Neural cell (in vitro differentiated cells): ENCODE data around the gene PRKACB. TPM values are rescaled to one million over a fixed set of nuclear protein-coding genes. Genes with fewer than 3 reads are reported as not detected.

Experiments
- H2AFZ ChIP-seq: fragments of 200-600, 300-800 bp; sonication (generic), shearing (Covaris generic); 2 replicates; pipeline ENCODE4 v1.6.0; 2014; ENCODE audit warnings: low read depth, mild to moderate bottlenecking, antibody characterized with exemption, low read length, moderate library complexity
- H3F3A ChIP-seq: fragments of 200-600 bp; shearing (Covaris generic); 2 replicates; pipeline ENCODE4 v1.6.1; 2016; ENCODE audit warnings: mild to moderate bottlenecking, moderate library complexity, mixed read lengths, antibody characterized with exemption, low read length; ENCODE audit not compliant: insufficient read depth, poor library complexity, severe bottlenecking
- H3K27ac ChIP-seq: fragments of 200-600, 300-800 bp; sonication (generic), shearing (Covaris generic); 2 replicates; pipeline ENCODE4 v1.5.1; 2014; ENCODE audit warnings: mild to moderate bottlenecking, low read length, moderate library complexity
- H3K27me3 ChIP-seq: fragments of 300-800, 200-600 bp; sonication (generic), shearing (Covaris generic); 2 replicates; pipeline ENCODE4 v1.6.0; 2014; ENCODE audit warnings: mild to moderate bottlenecking, low read depth, low read length, moderate library complexity; ENCODE audit not compliant: insufficient read depth
- H3K36me3 ChIP-seq: fragments of 300-800, 200-600 bp; sonication (generic), shearing (Covaris generic); 2 replicates; pipeline ENCODE4 v1.5.1; 2014; ENCODE audit warnings: mild to moderate bottlenecking, antibody characterized with exemption, low read length, moderate library complexity; ENCODE audit not compliant: insufficient read depth
- H3K4me2 ChIP-seq: fragments of 300-800, 200-600 bp; sonication (generic), shearing (Covaris generic); 2 replicates; pipeline ENCODE4 v1.6.0; 2014; ENCODE audit warnings: mild to moderate bottlenecking, low read length
- H3K4me3 ChIP-seq: fragments of 300-800, 200-600 bp; sonication (generic), shearing (Covaris generic); 2 replicates; pipeline ENCODE4 v1.5.1; 2014; ENCODE audit warnings: mild to moderate bottlenecking, low read length, moderate library complexity
- H3K79me2 ChIP-seq: fragments of 200-600 bp; shearing (Covaris generic); replicated peaks from 2 replicates; pipeline ENCODE4 v1.6.0; 2014; ENCODE audit warnings: mild to moderate bottlenecking, low read length, moderate library complexity; ENCODE audit not compliant: insufficient read depth
- H3K9ac ChIP-seq: fragments of 300-800, 200-600 bp; sonication (generic), shearing (Covaris generic); 2 replicates; pipeline ENCODE4 v1.6.1; 2016; ENCODE audit warnings: mild to moderate bottlenecking, low read length, mixed read lengths
- H3K9me2 ChIP-seq: fragments of 200-600 bp; shearing (Covaris generic); 2 replicates; pipeline ENCODE4 v1.6.1; 2016; ENCODE audit warnings: mild to moderate bottlenecking, low read length, mixed read lengths; ENCODE audit not compliant: insufficient read depth
- H3K9me3 ChIP-seq: fragments of 200-600, 300-800 bp; sonication (generic), shearing (Covaris generic); 2 replicates; pipeline ENCODE4 v1.6.1; 2016; ENCODE audit warnings: mild to moderate bottlenecking, mixed run types, low read length, moderate library complexity, mixed read lengths
- H4K20me1 ChIP-seq: fragments of 200-600 bp; shearing (Covaris generic); 2 replicates; pipeline ENCODE4 v1.6.1; 2016; ENCODE audit warnings: mild to moderate bottlenecking, mixed run types; ENCODE audit not compliant: insufficient read depth
- CTCF ChIP-seq: fragments of 450-650 bp; IDR thresholded peaks from 2 replicates; pipeline ENCODE4 v1.5.1; 2014; ENCODE audit warnings: antibody characterized with exemption, mild to moderate bottlenecking, moderate library complexity; ENCODE audit not compliant: poor library complexity, severe bottlenecking
- EP300 ChIP-seq: fragments of 450-650 bp; conservative IDR thresholded peaks from 2 replicates; pipeline ENCODE4 v1.6.1; 2014; ENCODE audit warnings: antibody characterized with exemption, mild to moderate bottlenecking, moderate library complexity; ENCODE audit not compliant: poor library complexity, severe bottlenecking
- EZH2 ChIP-seq: fragments of 200-600, 300-800 bp; shearing (Covaris generic), sonication (generic); IDR thresholded peaks from 2 replicates; pipeline ENCODE4 v1.6.1; 2014; ENCODE audit warnings: antibody characterized with exemption, low read length, borderline replicate concordance, mild to moderate bottlenecking; ENCODE audit not compliant: insufficient read depth, poor library complexity, severe bottlenecking
- MXI1 ChIP-seq: fragments of 450-650 bp; conservative IDR thresholded peaks from 2 replicates; pipeline ENCODE4 v1.6.1; 2014; ENCODE audit warnings: antibody characterized with exemption, mild to moderate bottlenecking; ENCODE audit not compliant: poor library complexity, severe bottlenecking
- POLR2AphosphoS5 ChIP-seq: IDR thresholded peaks from 2 replicates; pipeline ENCODE4 v1.6.1; 2012
- RAD21 ChIP-seq: fragments of 450-650 bp; conservative IDR thresholded peaks from 2 replicates; pipeline ENCODE4 v1.6.1; 2014; ENCODE audit warnings: antibody characterized with exemption, mild to moderate bottlenecking, moderate library complexity
- REST ChIP-seq: IDR thresholded peaks from 2 replicates; pipeline ENCODE4 v1.6.1; 2012; ENCODE audit warnings: borderline replicate concordance
- SMC3 ChIP-seq: fragments of 450-650 bp; conservative IDR thresholded peaks from 2 replicates; pipeline ENCODE4 v1.6.1; 2014; ENCODE audit warnings: antibody characterized with exemption, mild to moderate bottlenecking, moderate library complexity; ENCODE audit not compliant: poor library complexity
- TAF1 ChIP-seq: IDR thresholded peaks from 2 replicates; pipeline ENCODE4 v1.6.1; 2012; ENCODE audit warnings: low read depth
- polyA plus RNA-seq: library from polyadenylated mRNA; depleted of rRNA; stranded (reverse); fragments of >200 nt; gene quantifications from 2 replicates; pipeline ENCODE4 v1.2.3, GENCODE V29; 2014

PRKACB gene
- polyA plus RNA-seq, 1 donor from 2014 or later = 979 TPM

DNA sequence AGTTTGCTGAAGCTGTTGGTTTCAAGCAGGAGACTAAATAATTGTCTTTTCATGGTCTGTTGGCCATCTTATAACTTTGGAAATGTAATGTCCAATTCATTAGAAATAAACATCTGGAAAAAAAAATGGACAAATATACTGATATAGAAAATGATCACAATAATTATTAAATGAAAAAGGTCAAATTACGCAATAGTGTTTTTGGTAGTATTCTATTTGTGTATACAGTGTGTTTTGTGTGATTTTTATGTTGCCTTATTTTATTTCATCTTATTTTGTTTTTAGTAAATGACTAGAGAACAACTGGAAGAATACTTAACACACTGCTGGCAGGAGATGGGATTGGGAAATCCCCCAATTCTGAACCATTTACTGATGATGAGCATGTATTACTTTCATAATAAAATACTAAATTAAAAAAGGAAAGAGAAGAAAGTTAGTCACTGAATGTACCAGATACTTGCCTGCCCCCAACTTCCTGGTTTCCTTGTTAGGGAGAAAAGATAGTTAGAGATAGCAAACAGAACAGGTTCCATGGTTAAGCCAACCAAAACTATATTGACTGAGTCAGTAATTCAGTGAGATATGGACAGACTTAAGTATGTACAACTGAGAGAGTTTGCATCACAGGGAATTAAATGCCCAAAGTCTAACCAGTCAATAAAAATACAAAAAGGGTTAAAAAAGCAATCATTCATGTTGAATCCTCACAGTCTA is 133.4 kb downstream of the PRKACB start:
- H3K4me3 ChIP-seq = no peak overlapping the region
- no peaks in the 10 kb centered on the region for H3F3A ChIP-seq
- no peaks in the 10 kb centered on the region for H3K9me3 ChIP-seq
- no peak overlapping the region for H3K4me2 ChIP-seq
- no peaks in the 10 kb centered on the region for H4K20me1 ChIP-seq
- no peak overlapping the region for H2AFZ ChIP-seq
- H3K27ac ChIP-seq = no peak overlapping the region
- no peak overlapping the region for H3K9ac ChIP-seq
- TF ChIP-seq TAF1 (no peak), MXI1 (no peak), EZH2 (no peak), SMC3 (no peak), POLR2AphosphoS5 (no peak), CTCF (no peak), REST (no peak), EP300 (no peak), RAD21 (no peak)
- no peaks in the 10 kb centered on the region for H3K36me3 ChIP-seq
- no peaks in the 10 kb centered on the region for H3K79me2 ChIP-seq
- no peaks in the 10 kb centered on the region for H3K9me2 ChIP-seq
- no peaks in the 10 kb centered on the region for H3K27me3 ChIP-seq

GRCh38 chr1:84278905-84279304 is 134.8 kb downstream of the PRKACB start:
- TF ChIP-seq POLR2AphosphoS5 = no peak
- TF ChIP-seq TAF1 = no peak
- TF ChIP-seq EZH2 = no peak
- TF ChIP-seq SMC3 = no peak
- TF ChIP-seq RAD21 = no peak
- H3K9me2 ChIP-seq = no peaks in the 10 kb centered on the region
- H3K4me3 ChIP-seq = no peak overlapping the region
- no peaks in the 10 kb centered on the region for H3K9me3 ChIP-seq
- no peak overlapping the region for H2AFZ ChIP-seq
- no peaks in the 10 kb centered on the region for H3K27me3 ChIP-seq
- H3K9ac ChIP-seq = no peak overlapping the region
- no peak overlapping the region for H3K4me2 ChIP-seq
- no peaks in the 10 kb centered on the region for H3K36me3 ChIP-seq
- H3K27ac ChIP-seq = no peak overlapping the region
- H3K79me2 ChIP-seq = no peaks in the 10 kb centered on the region
- no peaks in the 10 kb centered on the region for H3F3A ChIP-seq
- H4K20me1 ChIP-seq = no peaks in the 10 kb centered on the region
